PFSK-1 (cell line): ENCODE data around the gene LHFPL3.

Experiments
- FOXP2 ChIP-seq: optimal IDR thresholded peaks from 2 replicates; pipeline ENCODE3; 2011; ENCODE audit warnings: borderline replicate concordance, control low read depth, inconsistent platforms; ENCODE audit not compliant: insufficient read depth; ENCODE audit errors: extremely low read length, extremely low read depth
- POLR2AphosphoS5 ChIP-seq: IDR thresholded peaks from 2 replicates; pipeline ENCODE4 v1.6.1; 2012; ENCODE audit warnings: low read depth, mild to moderate bottlenecking, control low read depth, low read length, moderate library complexity
- TAF1 ChIP-seq: IDR thresholded peaks from 2 replicates; pipeline ENCODE4 v1.6.1; 2012; ENCODE audit warnings: low read length, control low read depth, borderline replicate concordance; ENCODE audit not compliant: insufficient read depth
- TF ChIP-seq, protein P1 (sequence below), 2 experiments: IDR thresholded peaks; 2 replicates each; pipeline versions ENCODE4 v1.6.1 to v1.8.0; 2011 to 2012; ENCODE audit warnings: low read depth in 2 of 2, low read length in 2 of 2, control low read depth in 1 of 2, inconsistent platforms in 1 of 2, mild to moderate bottlenecking in 1 of 2, moderate library complexity in 1 of 2; ENCODE audit not compliant: insufficient read depth in 1 of 2

DNA sequence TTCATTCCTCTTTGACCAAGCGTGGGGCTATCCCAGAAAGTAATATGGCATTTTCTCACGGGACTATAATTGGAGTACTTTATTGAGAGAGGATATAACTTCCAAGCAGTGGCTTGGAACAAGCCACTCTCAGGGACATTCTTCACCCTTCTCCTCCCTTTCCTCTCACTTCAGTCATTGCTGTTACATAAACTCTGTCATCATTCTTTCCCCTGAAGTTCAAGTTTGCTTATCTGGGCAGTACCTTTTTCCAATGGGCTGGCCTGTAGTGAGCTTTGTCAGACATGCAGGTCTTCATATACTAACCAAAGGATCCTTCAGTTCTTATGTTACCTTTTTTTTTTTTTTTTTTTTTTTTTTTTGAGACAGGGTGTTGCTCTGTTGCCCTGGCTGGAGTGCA is 626.9 kb downstream of the LHFPL3 start:
- TF ChIP-seq TAF1 (no peak), POLR2AphosphoS5 (no peak), FOXP2 (no peak)
- TF ChIP-seq, protein P1, sequence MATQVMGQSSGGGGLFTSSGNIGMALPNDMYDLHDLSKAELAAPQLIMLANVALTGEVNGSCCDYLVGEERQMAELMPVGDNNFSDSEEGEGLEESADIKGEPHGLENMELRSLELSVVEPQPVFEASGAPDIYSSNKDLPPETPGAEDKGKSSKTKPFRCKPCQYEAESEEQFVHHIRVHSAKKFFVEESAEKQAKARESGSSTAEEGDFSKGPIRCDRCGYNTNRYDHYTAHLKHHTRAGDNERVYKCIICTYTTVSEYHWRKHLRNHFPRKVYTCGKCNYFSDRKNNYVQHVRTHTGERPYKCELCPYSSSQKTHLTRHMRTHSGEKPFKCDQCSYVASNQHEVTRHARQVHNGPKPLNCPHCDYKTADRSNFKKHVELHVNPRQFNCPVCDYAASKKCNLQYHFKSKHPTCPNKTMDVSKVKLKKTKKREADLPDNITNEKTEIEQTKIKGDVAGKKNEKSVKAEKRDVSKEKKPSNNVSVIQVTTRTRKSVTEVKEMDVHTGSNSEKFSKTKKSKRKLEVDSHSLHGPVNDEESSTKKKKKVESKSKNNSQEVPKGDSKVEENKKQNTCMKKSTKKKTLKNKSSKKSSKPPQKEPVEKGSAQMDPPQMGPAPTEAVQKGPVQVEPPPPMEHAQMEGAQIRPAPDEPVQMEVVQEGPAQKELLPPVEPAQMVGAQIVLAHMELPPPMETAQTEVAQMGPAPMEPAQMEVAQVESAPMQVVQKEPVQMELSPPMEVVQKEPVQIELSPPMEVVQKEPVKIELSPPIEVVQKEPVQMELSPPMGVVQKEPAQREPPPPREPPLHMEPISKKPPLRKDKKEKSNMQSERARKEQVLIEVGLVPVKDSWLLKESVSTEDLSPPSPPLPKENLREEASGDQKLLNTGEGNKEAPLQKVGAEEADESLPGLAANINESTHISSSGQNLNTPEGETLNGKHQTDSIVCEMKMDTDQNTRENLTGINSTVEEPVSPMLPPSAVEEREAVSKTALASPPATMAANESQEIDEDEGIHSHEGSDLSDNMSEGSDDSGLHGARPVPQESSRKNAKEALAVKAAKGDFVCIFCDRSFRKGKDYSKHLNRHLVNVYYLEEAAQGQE (IDR thresholded peaks at IDR 0.05; ENCODE audit: insufficient read depth in 1 of 2, low read depth in 2 of 2, low read length in 2 of 2) = no peak
